Esophagus (tissue), 2 donors: ENCODE results near the gene CCDC27. TPM values are rescaled to one million over a fixed set of nuclear protein-coding genes. Genes with fewer than 3 reads are reported as not detected.
"Not testable (repeated sequence)": the region's sequence is repeated elsewhere in the genome, so short reads cannot be mapped to it uniquely, and the experiment has no call there.

Experiments used
- H3K27ac ChIP-seq, 2 donors: one replicate each; pipeline ENCODE4 v1.5.1; 2013; ENCODE audit warnings: low read depth in 2 of 2, mild to moderate bottlenecking in 2 of 2, inconsistent platforms in 1 of 2, low read length in 1 of 2, moderate library complexity in 1 of 2
- H3K27me3 ChIP-seq, 2 donors: one replicate each; pipeline ENCODE4 v1.6.1; 2013; ENCODE audit warnings: low read length in 2 of 2, control low read depth in 1 of 2, mild to moderate bottlenecking in 1 of 2; ENCODE audit not compliant: insufficient read depth in 2 of 2, control insufficient read depth in 1 of 2
- H3K36me3 ChIP-seq, 2 donors: one replicate each; pipeline ENCODE4 v1.6.1; 2013; ENCODE audit warnings: low read length in 1 of 2; ENCODE audit not compliant: control insufficient read depth in 2 of 2, insufficient read depth in 2 of 2
- H3K4me1 ChIP-seq, 2 donors: one replicate each; pipeline ENCODE4 v1.6.1; 2013; ENCODE audit warnings: low read length in 1 of 2; ENCODE audit not compliant: control insufficient read depth in 2 of 2, insufficient read depth in 2 of 2
- H3K4me3 ChIP-seq, 2 donors: one replicate each; pipeline ENCODE4 v1.5.1; 2013; ENCODE audit warnings: low read length in 2 of 2, mild to moderate bottlenecking in 2 of 2, low read depth in 1 of 2, moderate library complexity in 1 of 2
- H3K9me3 ChIP-seq, 2 donors: one replicate each; pipeline ENCODE4 v1.6.1; 2013; ENCODE audit warnings: mild to moderate bottlenecking in 2 of 2, low read depth in 1 of 2, low read length in 1 of 2, moderate library complexity in 1 of 2; ENCODE audit not compliant: control insufficient read depth in 2 of 2, insufficient read depth in 1 of 2
- WGBS, 2 donors: extraction: QIAGEN DNeasy Blood & Tissue Kit; methylation state at CpG; one replicate each; pipeline ENCODE4 v1.1.7; 2013; 5-methylcytosine and 5-hydroxymethylcytosine counted together
- polyA plus RNA-seq, 2 donors: library from polyadenylated mRNA; stranded (reverse); fragments of 200-250 nt; gene quantifications; one replicate each; pipeline ENCODE4 v1.2.3, GENCODE V29; 2013
- donor health status: healthy with polysubstance abuse.
- donor health status: Bipolar disorder and iron deficiency.

Gene CCDC27
- polyA plus RNA-seq, 2 donors = not detected

DNA sequence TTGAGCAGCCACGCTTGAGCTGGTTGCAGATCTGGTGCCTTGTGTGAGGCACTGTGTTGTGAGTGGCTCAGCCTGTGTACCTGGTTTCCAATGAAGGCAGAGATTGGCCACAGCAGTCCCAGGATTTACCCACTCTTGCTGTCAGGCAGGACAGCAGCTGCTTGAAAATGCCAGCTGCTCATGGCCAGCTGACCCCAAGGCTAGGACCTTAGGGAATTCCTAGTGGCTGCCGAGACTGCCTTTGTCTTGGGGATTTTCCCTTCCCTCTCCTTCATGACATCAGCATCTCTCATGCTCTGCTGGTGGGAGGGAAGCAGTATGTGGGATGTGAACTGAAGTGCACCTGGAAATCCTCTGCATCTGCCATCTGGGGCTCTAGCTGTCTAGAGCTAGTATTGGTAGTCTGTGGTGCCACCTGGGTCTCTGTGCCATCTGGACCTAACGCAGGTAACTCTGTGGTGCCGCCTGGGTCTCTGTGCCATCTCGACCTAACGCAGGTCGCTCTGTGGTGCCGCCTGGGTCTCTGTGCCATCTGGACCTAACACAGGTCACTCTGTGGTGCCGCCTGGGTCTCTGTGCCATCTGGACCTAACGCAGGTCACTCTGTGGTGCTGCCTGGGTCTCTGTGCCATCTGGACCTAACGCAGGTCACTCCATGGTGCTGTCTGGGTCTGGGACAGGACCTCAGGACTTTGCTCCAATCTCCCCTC lies 47.9 kb downstream of the CCDC27 start:
- H3K4me3 ChIP-seq = no peak overlapping the region
- no peaks in the 10 kb centered on the region for H3K36me3 ChIP-seq
- H3K27ac ChIP-seq = no peak overlapping the region
- peaks cover 0 to 3% of the 10 kb centered on the region in 2 donors for H3K9me3 ChIP-seq
- H3K27me3 ChIP-seq = no peaks in the 10 kb centered on the region
- WGBS, 2 donors = 82 to 86% methylated on average over 10 to 11 of the region's 11 CpGs
- peaks cover 1 to 6% of the 10 kb centered on the region in 2 donors for H3K4me1 ChIP-seq

DNA sequence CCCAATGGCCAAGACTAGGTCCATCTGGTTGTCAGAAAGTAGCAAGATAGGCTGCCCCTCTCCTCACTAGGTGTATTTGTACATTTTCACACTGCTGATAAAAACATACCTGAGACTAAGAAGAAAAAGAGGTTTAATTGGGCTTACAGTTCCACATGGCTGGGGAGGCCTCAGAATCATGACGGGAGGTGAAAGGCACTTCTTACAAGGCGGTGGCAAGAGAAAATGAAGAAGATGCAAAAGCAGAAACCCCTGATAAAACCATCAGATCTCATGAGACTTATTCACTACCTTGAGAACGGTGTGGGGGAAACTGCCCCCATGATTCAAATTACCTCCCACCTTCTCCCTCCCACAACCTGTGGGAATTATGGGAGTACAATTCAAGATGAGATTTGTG lies 48.5 kb downstream of the CCDC27 start:
- H3K27ac ChIP-seq, H3K4me1 ChIP-seq, H3K36me3 ChIP-seq, H3K9me3 ChIP-seq, H3K4me3 ChIP-seq, H3K27me3 ChIP-seq: not testable (repeated sequence)
- WGBS, 2 donors = 70 to 82% methylated on average over 3 of the region's 3 CpGs

DNA sequence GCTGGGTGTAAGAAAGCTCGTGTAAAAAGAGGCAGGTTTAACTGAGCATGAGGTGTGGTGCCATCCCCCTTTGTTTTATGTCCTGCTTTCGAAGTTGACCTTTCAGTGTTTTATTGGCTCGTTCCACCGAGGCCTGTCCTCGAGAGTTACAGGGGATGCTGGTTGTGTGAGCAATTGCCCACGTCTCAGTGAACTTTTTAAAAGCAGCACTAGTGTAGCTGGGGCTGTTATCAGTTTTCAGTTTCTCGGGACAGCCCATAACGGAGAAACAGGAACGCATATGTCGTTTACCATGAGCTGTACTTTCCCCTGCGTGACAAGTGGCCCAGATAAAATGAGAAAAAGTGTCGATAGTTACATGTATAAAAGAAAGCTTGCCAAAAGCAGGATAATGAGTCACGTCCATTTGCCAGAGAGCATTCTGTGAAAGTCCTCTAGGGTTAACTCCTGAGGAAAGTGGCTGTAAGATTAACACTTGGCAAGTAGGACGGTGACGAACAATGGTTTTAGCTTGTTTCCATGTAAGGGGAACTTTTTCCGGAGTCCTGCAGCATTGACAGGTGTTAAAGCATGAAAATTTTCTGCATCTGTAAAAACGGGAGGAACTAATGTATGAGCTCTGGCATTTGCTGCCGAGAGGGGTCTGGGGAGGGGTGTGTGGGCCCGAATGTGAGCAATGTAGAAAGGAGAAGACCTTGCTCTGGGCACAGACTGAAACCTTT lies 51.8 kb downstream of the CCDC27 start:
- Histone ChIP-seq H3K27me3 (no peaks in the 10 kb centered on the region), H3K9me3 (no peaks in the 10 kb centered on the region), H3K4me1 (no peaks in the 10 kb centered on the region), H3K4me3 (no peak overlapping the region), H3K27ac (no peak overlapping the region), H3K36me3 (no peaks in the 10 kb centered on the region)
- WGBS, 2 donors = 61 to 69% methylated on average over 19 of the region's 19 CpGs

DNA sequence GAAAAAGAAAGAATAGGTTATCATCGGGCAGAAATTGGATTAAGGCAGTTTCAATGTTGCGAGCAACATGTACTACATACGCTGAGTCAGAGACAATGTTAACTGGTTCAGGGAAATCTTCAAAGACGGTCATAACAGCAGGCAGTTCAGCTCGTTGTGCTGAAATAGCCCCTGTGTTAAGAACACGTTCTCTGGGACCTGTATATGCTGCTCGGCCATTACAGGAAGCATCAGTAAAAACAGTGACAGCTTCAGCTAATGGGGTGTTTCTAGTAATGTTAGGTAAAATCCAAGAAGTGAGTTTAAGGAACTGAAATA lies 52.3 kb downstream of the CCDC27 start:
- not testable (repeated sequence) for H3K27me3 ChIP-seq, H3K4me1 ChIP-seq, H3K36me3 ChIP-seq, H3K27ac ChIP-seq, H3K4me3 ChIP-seq, H3K9me3 ChIP-seq
- 56 to 70% methylated on average over 7 of the region's 7 CpGs for WGBS, 2 donors

DNA sequence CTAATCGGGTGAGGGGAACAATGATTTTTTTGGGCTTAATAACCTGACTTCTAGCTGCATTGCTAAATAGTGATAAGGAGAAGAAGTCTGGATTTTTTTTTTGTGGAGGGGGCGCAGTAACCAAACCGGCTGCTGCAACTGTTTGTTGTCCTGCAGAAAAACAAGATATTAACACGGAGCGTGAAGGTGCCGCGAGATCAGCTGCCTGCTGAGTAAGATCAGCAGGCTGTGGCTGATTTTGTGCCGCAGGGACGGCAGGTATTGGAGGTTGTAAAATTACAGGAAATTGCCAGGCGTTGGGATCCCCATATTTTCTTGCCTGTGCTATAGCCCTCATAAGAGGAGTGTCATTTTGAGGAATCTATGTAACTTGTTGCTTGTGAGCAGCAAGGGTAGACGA lies 52.8 kb downstream of the CCDC27 start:
- Histone ChIP-seq H3K36me3 (no peaks in the 10 kb centered on the region), H3K27ac (no peak overlapping the region)

DNA sequence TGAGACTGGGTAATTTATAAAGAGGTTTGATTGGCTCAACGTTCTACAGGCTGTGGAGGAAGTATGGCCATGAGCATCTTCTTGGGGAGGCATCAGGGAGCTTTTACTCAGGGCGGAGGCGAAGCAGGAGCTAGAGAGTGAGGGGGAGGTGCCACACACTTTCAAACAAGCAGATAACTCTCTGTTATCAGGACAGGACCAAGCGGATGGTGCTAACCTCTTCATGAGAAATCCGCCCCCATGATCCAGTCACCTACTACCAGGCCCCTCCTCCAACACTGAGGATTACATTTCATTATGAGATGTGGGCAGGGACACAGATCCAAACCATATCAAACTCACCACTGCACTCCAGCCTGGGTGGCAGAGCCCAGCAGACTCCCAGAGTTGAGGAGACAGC lies 55.5 kb downstream of the CCDC27 start:
- Histone ChIP-seq H3K9me3 (no peaks in the 10 kb centered on the region), H3K4me1 (no peaks in the 10 kb centered on the region), H3K4me3 (no peak overlapping the region), H3K27me3 (no peaks in the 10 kb centered on the region), H3K36me3 (no peaks in the 10 kb centered on the region), H3K27ac (no peak overlapping the region)
- WGBS, 2 donors = 85 to 92% methylated on average over 4 to 5 of the region's 5 CpGs

More for the DNA sequence above, 52.8 kb downstream of the CCDC27 start:
- 75 to 84% methylated on average over 11 of the region's 11 CpGs for WGBS, 2 donors
- Histone ChIP-seq H3K4me3 (no peak overlapping the region), H3K27me3 (no peaks in the 10 kb centered on the region), H3K9me3 (no peaks in the 10 kb centered on the region), H3K4me1 (no peaks in the 10 kb centered on the region)

DNA sequence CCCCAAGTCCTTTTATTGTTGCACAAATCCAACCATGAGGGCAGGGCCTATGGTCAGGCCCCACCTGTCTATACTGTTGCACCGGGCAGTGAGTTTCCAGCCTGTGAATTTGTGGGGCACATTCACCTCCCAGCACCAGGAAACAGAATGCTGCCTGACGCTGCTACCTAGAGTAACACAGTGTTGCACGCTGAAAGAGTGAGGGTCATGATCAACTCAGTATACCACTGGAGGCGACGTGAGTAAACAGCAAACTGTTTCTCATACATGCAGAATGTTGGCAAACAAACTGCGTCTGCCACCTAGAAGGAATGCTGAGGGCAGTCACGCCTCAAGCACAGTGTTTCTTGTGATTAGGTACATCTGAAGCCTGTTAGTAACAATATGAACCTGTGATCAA lies 57.4 kb downstream of the CCDC27 start:
- H3K27ac ChIP-seq = no peak overlapping the region
- peaks cover 0 to 2% of the 10 kb centered on the region in 2 donors for H3K36me3 ChIP-seq
- H3K4me3 ChIP-seq = no peak overlapping the region
- WGBS, 2 donors = 64 to 72% methylated on average over 7 of the region's 7 CpGs
- no peaks in the 10 kb centered on the region for H3K27me3 ChIP-seq
- no peaks in the 10 kb centered on the region for H3K9me3 ChIP-seq
- no peaks in the 10 kb centered on the region for H3K4me1 ChIP-seq

DNA sequence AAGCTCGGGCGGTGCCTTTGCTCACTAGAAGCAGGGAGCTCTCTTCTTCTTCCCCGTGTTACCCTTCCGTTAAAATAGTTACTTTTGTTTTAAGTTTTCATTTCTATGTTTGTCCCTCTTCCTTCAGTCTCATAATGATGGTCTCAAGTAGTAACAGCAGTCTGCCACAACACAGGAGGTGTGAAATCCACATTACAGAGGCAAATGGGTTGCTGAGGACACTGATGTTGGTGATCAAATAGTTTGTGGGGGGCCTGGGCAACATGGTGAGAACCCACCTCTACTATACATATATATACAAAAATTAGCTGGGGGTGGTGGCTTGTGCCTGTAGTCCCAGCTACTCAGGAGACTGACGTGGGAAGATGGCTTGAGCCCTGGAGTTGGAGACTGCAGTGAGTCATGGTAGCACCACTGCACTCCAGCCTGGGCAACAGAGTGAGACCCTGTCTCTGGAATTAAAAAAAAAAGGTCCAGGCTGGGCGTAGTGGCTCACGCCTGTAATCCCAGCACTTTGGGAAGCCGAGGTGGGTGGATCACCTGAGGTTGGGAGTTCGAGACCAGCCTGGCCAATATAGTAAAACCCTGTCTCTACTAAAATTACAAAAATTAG lies 58.0 kb downstream of the CCDC27 start:
- H3K36me3 ChIP-seq, H3K9me3 ChIP-seq, H3K4me1 ChIP-seq, H3K4me3 ChIP-seq, H3K27ac ChIP-seq, H3K27me3 ChIP-seq: not testable (repeated sequence)
- WGBS, 2 donors = 71 to 83% methylated on average over 9 of the region's 9 CpGs

DNA sequence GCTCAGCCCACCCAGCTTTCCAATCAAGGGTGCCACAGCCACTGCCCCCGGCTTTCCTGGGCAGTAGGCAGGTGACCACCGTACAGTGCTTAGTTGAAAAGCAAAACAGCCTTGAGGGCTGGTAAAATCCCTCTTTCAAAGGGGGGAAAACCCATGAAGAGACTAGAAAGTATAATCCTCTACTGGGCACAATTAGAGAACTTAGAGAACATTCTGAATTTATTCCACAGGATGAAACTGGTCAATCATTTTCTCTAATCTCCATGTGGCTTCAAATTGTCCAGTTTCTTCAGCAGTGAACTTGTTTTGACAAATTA lies 59.3 kb downstream of the CCDC27 start:
- no peaks in the 10 kb centered on the region for H3K4me1 ChIP-seq
- 53 to 54% methylated on average over 2 of the region's 2 CpGs for WGBS, 2 donors
- no peak overlapping the region for H3K27ac ChIP-seq
- no peaks in the 10 kb centered on the region for H3K27me3 ChIP-seq
- H3K36me3 ChIP-seq = peaks cover 0 to 14% of the 10 kb centered on the region in 2 donors
- H3K9me3 ChIP-seq = no peaks in the 10 kb centered on the region
- H3K4me3 ChIP-seq = no peak overlapping the region

DNA sequence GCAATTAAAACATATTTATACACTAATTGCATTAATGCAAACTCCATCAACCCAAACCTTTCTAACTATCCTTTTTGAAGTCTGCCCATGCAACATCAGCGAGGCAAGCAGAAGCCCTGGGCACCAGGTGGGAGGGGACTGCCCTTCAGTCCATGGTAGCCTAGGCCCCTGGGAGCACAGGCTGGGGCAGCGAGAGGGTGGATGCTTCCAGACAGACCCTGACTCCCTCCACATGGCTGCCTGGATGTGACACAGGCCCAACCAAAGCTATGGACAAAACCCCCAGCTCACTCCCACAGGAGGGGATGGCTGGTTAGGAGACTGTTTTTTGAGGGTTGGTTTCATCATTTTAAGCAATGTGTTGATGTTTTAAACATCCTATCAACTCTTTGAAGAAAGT lies 61.8 kb downstream of the CCDC27 start:
- no peaks in the 10 kb centered on the region for H3K9me3 ChIP-seq
- no peaks in the 10 kb centered on the region for H3K4me1 ChIP-seq
- H3K27me3 ChIP-seq = no peaks in the 10 kb centered on the region
- H3K36me3 ChIP-seq = peaks cover 0 to 20% of the 10 kb centered on the region in 2 donors
- WGBS, 2 donors = 96 to 97% methylated on average over 2 of the region's 2 CpGs
- H3K4me3 ChIP-seq = no peak overlapping the region
- H3K27ac ChIP-seq = no peak overlapping the region
